ENCODE data around the gene SRRM3.
A peak's percentile ranks its signal among the peaks of the same experiment; 100 is the strongest.
"Not testable (repeated sequence)": the region's sequence is repeated elsewhere in the genome, so short reads cannot be mapped to it uniquely, and the experiment has no call there.

Gene SRRM3

DNA sequence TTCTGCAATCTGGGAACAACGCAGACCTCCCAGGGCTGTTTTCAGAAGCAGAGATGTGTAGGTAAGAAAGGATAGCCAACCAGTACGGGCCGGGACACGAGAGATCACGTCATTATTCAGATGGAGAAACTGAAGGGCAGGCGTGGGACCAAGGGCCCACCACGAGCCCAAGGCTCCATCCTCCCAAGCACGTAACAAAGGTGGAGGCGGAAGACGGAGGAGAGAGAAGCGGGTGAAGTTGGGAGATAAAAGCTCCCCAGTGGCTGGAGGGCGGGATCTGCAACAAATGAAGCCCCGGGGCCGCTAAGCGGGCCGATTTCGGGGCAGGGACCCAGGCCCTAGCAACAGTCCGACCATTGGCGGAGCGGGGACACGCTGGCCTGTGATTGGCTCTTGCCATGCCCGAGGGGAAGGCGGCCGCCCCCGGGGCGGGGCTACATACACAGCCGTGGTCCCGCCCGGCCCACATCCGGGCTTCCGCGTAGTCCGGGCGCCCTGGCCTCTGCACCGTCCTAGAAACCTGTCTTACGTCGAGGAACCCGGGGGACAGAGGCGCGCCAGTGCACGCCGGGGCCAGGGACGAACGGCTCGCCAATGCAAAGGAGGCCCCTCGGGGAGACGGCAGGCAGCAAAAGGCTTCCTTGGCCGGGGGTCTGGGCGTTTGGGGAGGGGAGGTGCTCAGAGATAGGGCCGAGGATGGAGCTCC, 116.2 kb downstream of the SRRM3 start:
- peak; percentile 86 for DNase-seq

GRCh38 chr7:76318488-76319353, 117.0 kb downstream of the SRRM3 start:
- peak; percentile 54 for DNase-seq

GRCh38 chr7:76325092-76325491, 123.4 kb downstream of the SRRM3 start:
- DNase-seq: no peak

DNA sequence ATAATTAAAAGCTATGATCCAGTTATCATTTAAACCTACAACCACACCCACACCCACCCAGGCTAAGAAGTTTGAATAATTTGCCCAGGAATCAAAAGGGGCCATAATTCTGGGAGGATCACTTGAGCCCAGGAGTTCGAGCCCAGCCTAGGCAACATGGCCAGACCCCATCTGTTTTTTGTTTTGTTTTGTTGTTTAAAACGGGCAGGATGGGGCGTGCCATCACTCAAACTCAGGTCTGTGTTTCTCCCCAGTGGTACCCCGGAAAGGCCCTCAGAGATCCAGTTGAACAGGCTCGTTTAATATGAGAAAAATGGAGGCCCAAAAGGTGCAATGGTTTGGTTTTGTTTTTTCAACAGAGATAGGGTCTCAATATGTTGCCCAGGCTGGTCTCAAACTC, 124.1 kb downstream of the SRRM3 start:
- no peak for DNase-seq

GRCh38 chr7:76326646-76327233, 125.0 kb downstream of the SRRM3 start:
- no peak for DNase-seq

DNA sequence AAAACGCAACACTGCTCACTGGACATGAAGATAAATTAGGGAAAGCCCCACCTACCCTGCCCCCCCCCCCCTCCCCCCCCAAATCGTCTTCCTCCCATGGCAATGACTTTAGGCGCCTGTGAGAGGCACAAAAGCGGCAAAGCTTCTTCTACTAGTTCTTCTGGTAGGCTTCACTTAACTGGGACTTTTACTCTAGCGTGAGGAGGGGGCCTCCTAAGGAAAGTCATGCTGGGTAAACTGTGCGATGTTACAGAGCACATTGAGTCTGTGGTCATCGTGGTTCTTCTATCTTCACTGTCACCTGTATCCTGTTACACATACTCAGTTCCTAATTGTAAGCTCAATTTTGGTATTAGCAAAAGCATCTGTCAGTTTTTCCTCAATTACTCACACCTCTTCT, 125.9 kb downstream of the SRRM3 start:
- no peak for DNase-seq

DNA sequence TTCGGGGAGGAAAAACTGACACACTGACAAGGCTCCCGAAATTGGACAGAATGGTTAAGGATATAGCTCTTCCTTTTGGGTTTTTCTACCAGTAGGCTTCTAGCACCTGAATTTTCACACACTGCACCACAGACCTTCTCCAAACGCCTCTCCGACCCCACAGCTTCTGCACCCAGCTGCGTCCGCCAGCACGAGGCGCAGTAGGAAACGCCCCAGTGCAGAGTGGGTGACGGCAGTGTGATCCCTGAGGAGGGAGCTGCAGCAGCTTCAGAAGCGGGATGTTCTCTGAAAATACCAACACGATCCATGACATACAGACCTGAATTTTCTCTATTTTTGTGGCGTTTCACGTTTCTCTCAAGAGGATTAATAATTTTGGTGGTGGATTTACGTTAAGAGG, 126.7 kb downstream of the SRRM3 start:
- no peak for DNase-seq

DNA sequence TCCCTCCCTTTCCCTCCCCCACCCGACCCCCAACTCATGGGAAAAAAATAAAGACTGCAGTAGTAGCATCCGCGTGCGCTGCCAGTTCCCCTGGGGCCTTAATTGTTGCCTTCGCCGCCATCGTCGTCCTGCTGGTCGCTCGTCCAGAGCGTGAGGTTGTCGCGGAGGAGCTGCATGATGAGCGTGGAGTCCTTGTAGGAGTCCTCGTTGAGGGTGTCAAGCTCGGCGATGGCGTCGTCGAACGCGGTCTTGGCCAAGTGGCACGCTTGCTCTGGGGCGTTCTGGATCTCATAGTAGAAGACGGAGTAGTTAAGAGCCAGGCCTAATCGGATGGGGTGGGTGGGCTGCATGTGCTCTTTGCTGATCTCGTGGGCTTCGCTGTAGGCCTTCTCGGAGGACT, 127.8 kb downstream of the SRRM3 start:
- DNase-seq: no peak

DNA sequence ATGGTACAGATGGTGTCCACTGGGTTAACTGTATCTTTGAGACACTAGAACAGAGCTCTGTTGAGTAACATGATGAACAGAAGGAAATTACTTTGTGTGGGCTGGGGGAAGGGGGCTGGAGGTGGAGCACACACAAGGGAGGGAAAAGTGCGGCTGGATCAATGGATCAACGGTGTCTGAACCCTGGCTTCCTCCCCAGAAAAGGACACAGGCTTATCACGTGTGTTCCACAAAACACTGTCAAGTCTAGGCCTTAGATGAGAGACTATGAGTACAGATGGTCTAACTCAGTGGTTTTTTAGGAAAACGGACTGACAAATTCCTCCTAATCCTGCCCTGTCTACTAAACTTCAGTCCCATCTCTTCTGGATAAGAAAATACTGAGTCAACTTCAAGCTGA, 128.6 kb downstream of the SRRM3 start:
- DNase-seq: no peak

- no peak for DNase-seq
These were observed 129.0 kb downstream of the SRRM3 start for GRCh38 chr7:76330673-76331072.

DNA sequence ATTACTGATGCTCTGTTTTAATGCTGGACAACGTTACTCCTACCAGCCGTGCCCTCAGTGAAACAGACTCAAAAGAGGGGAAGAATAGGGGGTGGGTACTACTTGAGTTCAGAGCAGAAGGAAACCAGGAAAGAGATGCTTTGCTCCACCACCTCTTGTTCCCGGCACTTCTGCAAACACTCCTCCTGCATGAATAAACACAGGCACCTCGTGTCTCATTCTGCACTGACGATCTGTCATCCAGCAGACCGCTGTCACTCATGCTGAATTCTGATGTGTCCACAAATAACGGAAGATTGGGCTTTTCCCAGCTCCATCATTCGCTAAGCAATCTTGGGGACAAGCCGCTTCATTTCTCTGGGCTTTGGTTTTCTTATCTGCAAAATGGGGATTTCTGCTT, 130.4 kb downstream of the SRRM3 start:
- DNase-seq: no peak

- no peak for DNase-seq
These were observed 131.9 kb downstream of the SRRM3 start for GRCh38 chr7:76333511-76334101.

- no peak for DNase-seq
These were observed 132.7 kb downstream of the SRRM3 start for GRCh38 chr7:76334320-76334967.

GRCh38 chr7:76335417-76335816, 133.7 kb downstream of the SRRM3 start:
- not testable (repeated sequence) for DNase-seq

GRCh38 chr7:76336094-76336493, 134.4 kb downstream of the SRRM3 start:
- no peak for DNase-seq
